Lower lobe of right lung (tissue), 2 donors: ENCODE results near the gene TOR1A. TPM values are rescaled to one million over a fixed set of nuclear protein-coding genes. Genes with fewer than 3 reads are reported as not detected.

ENCODE experiments used
- ATAC-seq, 2 donors: fragments of 200-7000 bp; cut with Tn5 transposase; one replicate each; pipeline ENCODE4 v1.9.1; 2020 to 2022; ENCODE audit warnings: mild to moderate bottlenecking in 2 of 2, moderate library complexity in 2 of 2
- DNase-seq: peaks from one replicate; pipeline ENCODE4 v3.0.0-alpha.2; 2020
- H3K27ac ChIP-seq: fragments of 200-600 bp; one replicate; pipeline ENCODE4 v1.8.0; 2022
- H3K27me3 ChIP-seq: fragments of 200-600 bp; one replicate; pipeline ENCODE4 v1.8.0; 2022; ENCODE audit warnings: low read depth
- H3K36me3 ChIP-seq: fragments of 200-600 bp; one replicate; pipeline ENCODE4 v1.8.0; 2022; ENCODE audit warnings: mild to moderate bottlenecking
- H3K4me1 ChIP-seq: fragments of 200-600 bp; one replicate; pipeline ENCODE4 v1.8.0; 2022
- H3K4me3 ChIP-seq: fragments of 200-600 bp; one replicate; pipeline ENCODE4 v1.8.0; 2022; ENCODE audit warnings: mild to moderate bottlenecking
- H3K9me3 ChIP-seq: fragments of 200-600 bp; one replicate; pipeline ENCODE4 v1.8.0; 2022
- intact Hi-C: fragments of 100-400 bp; cut with DNase I; formaldehyde crosslinking; loops from one replicate; pipeline ENCODE4 v1.11.0; 2022
- total RNA-seq: library from RNA; stranded (reverse); fragmentation: NEBNext Ultra II Directional; extraction: Animal tissue kit (Norgen Biotek cat#: 25700); gene quantifications from one replicate; pipeline ENCODE4 v1.2.1, GENCODE V29; 2021
- TF ChIP-seq, protein P1 (sequence below): fragments of 200-600 bp; IDR thresholded peaks from one replicate; pipeline ENCODE4 v1.8.0; 2022; ENCODE audit warnings: antibody characterized with exemption, mild to moderate bottlenecking
- donor health status: DM: no; HTN: yes; CAD: no; lungs with severe emphysema.

Gene TOR1A
- total RNA-seq, 1 donor from 2014 or later, result 34.6 TPM

DNA sequence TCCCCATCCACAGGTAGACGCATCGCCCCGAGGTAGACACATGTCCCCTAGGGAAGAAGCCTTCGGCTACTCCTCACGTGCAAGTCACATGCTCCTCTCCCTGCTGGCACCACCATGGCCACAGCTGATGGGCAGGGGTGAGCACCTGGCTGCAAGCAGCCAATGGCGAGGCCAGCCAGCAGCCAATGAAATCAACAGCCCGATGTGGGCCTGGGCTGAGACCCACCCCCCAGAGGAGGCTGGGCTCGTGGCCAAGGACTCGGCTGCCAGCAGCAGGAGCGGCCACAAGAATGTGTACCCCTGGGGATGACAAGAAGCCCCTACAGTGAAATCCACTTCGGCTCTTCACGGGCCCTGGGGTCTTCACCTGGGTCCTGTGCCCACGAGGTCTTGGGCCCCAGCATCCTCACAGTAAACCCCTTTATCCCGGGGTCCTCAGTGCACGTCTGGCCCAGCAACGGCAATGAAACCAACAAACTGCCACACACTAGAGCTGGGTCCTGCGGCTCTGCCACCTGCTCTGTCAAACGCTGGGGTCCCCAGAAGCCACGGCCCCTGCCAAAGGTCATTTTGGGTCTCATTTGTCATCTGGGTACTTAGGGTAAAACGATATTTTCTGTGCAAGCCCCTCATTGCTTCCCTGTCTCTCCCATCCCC, 49.0 kb downstream of the TOR1A start:
- DNase-seq (no peak), ATAC-seq (no peak)
- Histone ChIP-seq H3K4me3 (no peak overlapping the region), H3K9me3 (no peaks in the 10 kb centered on the region), H3K27me3 (no peaks in the 10 kb centered on the region), H3K27ac (no peak overlapping the region), H3K4me1 (peaks cover 18% of the 10 kb centered on the region), H3K36me3 (no peaks in the 10 kb centered on the region)
- intact Hi-C loops, result no loop called here
- TF ChIP-seq, protein P1, sequence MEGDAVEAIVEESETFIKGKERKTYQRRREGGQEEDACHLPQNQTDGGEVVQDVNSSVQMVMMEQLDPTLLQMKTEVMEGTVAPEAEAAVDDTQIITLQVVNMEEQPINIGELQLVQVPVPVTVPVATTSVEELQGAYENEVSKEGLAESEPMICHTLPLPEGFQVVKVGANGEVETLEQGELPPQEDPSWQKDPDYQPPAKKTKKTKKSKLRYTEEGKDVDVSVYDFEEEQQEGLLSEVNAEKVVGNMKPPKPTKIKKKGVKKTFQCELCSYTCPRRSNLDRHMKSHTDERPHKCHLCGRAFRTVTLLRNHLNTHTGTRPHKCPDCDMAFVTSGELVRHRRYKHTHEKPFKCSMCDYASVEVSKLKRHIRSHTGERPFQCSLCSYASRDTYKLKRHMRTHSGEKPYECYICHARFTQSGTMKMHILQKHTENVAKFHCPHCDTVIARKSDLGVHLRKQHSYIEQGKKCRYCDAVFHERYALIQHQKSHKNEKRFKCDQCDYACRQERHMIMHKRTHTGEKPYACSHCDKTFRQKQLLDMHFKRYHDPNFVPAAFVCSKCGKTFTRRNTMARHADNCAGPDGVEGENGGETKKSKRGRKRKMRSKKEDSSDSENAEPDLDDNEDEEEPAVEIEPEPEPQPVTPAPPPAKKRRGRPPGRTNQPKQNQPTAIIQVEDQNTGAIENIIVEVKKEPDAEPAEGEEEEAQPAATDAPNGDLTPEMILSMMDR, result no peak

DNA sequence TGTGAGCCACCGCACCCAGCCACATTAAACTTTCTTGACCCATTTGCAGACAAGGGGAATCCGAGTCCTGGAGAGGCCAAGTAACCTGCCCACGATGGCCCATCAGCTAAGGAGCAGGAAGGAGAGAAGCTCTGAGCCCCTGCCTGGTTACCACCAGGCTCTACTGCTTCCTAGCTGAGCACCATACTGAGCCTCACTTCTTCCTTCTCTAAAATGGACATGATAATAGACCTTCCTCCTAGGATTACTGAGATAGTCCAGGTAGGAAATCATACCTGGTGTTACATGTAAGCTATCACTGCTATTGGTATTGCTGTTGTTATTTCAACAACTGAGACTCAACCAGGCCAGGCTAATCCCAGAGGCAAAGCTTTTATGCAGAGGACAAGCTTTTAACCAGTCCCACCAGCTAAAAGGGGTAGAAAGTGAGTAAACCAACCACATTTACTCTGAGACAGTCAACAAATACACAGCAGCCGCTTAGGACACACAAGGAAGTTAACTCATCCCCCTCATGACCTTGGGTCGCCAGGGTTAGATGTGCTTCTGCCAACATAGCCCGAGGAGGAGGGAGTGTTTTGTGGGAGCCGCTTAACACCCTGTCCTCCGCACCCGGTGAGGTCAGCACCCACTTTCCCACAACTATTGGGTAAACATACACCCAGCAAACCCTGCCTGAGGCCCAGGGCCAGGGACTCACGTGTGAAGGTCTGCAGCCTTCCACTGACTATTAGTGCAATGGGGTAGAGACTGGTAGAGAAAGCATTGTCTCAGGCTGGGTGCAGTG, 50.5 kb downstream of the TOR1A start:
- peaks cover 18% of the 10 kb centered on the region for H3K4me1 ChIP-seq
- H3K27ac ChIP-seq, result no peak overlapping the region
- no peaks in the 10 kb centered on the region for H3K36me3 ChIP-seq
- intact Hi-C loops, result no loop called here
- H3K4me3 ChIP-seq, result no peak overlapping the region
- DNase-seq (peak; percentile 76), ATAC-seq (peak; percentile 67 to 69)
- TF ChIP-seq, protein P1, result no peak
- no peaks in the 10 kb centered on the region for H3K27me3 ChIP-seq
- no peaks in the 10 kb centered on the region for H3K9me3 ChIP-seq

DNA sequence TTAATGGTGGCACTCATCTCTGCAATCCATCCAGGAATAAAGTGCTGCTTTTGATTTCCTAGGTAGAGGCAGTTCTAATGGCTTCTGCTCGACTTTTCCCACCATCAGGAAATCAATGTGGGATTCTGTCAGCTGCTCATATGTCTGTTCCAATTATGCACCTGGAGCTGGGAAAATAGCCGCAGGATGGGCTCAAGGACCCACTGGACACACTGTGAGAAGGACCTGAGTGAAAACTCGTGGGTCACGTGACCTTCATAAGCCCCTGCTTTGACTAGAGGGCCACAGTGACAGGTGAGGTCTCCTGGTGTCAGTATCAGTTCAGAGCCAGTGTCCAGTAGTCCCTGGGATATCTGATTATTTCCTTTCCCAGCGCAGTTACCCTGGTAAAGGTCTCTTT, 53.2 kb downstream of the TOR1A start:
- DNase-seq, result no peak
- H3K27ac ChIP-seq, result no peak overlapping the region
- H3K4me3 ChIP-seq, result no peak overlapping the region
- H3K27me3 ChIP-seq, result no peaks in the 10 kb centered on the region
- H3K9me3 ChIP-seq, result no peaks in the 10 kb centered on the region
- no peaks in the 10 kb centered on the region for H3K36me3 ChIP-seq
- TF ChIP-seq, protein P1, result no peak
- intact Hi-C loops, result no loop called here
- no peak for ATAC-seq
- H3K4me1 ChIP-seq, result no peaks in the 10 kb centered on the region

DNA sequence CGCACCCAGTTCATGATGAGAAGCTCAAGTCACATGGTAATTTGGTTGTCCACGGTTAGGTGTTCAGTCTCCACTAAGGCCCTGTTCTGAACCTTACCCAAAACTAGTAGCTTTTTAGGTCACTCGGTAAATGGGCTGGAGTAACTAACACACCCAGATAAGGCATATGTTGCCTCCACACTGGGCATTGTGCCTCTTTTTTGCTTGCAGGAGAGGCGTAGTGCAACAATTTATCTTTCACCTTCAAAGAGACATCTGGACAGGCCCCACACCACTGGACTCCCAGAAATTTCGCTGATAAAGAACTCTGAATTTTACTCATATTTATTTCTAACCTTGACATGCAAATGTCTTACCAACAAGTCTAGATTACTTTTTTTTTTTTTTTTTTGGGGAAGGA, 54.3 kb downstream of the TOR1A start:
- Histone ChIP-seq H3K27ac (no peak overlapping the region), H3K4me1 (no peaks in the 10 kb centered on the region), H3K27me3 (no peaks in the 10 kb centered on the region), H3K4me3 (no peak overlapping the region), H3K9me3 (no peaks in the 10 kb centered on the region), H3K36me3 (no peaks in the 10 kb centered on the region)
- TF ChIP-seq, protein P1, result no peak
- DNase-seq, result no peak
- ATAC-seq, result no peak
- intact Hi-C loops, result no loop called here

DNA sequence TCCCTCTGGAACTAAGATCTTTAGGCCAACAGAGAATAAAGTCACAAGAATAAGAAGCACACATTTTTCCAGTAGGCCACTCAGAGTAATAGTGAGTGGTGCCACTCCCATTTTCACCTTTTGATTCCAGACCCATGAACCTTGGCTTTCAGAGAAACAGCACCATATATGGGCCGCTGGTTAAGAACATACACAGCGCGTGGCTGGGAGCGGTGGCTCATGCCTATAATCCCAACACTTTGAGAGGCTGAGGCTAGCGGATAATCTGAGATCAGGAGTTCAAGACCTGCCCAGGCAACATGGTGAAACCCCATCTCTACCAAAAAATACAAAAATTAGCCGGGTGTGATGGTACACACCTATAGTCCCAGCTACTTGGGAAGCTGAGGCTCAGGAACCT, 55.5 kb downstream of the TOR1A start:
- Histone ChIP-seq H3K9me3 (no peaks in the 10 kb centered on the region), H3K4me3 (no peak overlapping the region), H3K27me3 (no peaks in the 10 kb centered on the region), H3K4me1 (peaks cover 2% of the 10 kb centered on the region), H3K27ac (no peak overlapping the region), H3K36me3 (no peaks in the 10 kb centered on the region)
- ATAC-seq (no peak), DNase-seq (no peak)
- TF ChIP-seq, protein P1, result no peak
- intact Hi-C loops, result no loop called here
